DMS79 (cell line): ENCODE data around the gene GDF10.

Experiments
- DNase-seq: peaks from one replicate; lab custom pipeline; 2025; lab: John Stamatoyannopoulos, UW

Gene GDF10

DNA sequence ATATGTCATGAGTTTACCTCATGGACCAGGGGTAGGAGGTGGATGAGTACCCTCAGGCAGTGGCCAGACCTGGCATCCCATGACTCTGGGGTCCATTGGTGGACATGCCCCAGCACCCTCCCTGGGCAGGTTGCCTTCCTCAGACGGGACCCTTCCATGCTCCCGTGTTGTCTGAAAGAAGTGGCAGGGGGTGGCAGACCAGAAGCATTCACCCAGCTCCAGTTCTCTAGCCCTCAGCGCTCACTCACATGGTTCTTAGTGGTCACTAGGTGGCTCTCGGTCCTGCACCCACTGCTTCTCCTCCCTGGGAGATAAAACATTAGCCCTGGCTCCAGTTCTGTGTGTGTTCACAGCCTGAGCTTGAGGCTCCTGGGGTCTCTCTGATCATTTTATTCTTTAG is 54.2 kb downstream of the GDF10 start:
- DNase-seq: no peak

DNA sequence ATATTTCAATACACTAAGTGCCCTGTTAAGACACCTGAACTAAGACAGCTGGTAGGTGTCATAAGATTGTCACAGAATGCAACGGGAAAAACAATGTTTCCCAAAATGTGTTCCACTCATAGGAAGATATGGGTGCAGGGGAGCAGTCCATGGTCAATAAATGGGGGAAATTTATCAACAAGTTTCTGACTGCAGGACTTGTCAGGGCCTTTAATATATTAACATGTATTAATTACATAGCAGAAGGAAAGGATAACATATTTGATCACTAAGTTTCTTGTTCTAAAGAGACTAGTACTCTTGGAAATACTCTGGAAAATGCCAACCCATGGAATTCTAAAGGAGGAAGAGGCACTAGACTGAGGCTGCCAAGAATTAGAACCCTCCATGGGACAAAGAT is 54.9 kb downstream of the GDF10 start:
- no peak for DNase-seq

DNA sequence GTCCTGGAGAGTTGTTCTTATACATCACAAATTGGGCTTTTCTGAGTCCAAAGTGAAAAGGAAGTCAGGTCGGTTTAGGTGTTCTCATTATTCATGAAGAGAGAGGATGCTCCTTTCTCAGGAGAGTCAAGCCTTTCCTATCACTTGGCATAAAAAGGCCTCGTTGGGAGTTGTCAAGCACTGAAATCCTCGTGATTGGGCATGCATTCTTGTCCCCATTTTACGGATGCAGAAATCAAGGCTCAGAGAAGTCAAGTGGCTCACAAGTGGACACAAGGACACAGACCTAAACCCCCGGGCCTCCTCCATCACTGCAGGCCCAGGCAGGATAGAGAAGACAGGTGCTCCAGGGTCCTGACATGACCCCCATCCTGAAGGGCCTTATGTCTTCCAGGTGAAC is 56.7 kb downstream of the GDF10 start:
- no peak for DNase-seq

DNA sequence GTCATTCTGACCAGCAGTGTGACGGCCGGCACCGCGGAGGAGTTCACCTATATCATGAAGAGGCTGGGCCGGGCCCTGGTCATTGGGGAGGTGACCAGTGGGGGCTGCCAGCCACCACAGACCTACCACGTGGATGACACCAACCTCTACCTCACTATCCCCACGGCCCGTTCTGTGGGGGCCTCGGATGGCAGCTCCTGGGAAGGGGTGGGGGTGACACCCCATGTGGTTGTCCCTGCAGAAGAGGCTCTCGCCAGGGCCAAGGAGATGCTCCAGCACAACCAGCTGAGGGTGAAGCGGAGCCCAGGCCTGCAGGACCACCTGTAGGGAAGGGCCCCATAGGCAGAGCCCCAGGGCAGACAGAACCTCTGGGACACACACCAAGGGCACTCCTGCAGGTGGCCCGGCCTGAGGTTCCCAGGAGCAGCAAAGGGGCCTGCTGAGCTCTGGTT is 57.2 kb downstream of the GDF10 start:
- DNase-seq: no peak

DNA sequence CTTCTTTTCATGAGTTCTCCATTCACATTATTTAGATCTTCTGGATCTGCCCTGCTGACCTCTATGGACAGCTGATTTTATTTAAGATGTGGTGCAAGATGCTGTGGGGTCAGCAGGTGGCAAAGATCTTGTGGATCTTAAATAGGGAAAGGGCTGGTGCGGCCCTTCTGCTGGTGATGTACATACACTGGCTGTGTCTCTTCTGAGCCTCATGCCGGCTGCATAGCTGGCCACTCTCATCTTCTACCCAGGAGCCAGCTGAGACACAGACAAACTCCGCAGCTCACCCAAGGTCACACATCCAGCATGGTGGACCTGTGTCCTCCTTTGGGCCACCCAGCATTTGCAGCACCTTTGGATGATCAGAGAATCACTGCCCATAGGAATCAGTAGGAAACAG is 57.9 kb downstream of the GDF10 start:
- DNase-seq: no peak

DNA sequence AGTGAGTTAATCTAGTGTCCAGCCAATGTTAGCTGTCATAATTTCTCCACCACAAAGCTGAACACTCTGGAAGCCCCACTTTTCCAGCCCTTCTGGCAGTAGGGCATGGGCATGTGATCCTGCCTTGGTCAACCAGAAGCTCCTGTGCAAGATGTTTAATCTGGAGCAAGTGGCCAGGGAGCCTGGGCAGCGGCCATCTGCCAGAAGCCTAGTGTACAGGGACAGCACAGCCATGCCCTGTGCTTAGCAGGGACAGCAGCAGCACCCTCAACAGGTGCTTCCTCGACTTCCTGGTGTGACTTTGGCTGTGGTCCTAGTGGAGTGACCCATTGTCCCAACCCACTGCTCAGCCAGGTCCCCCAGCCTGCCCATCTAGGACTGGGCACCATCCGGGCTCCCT is 58.5 kb downstream of the GDF10 start:
- DNase-seq: no peak

DNA sequence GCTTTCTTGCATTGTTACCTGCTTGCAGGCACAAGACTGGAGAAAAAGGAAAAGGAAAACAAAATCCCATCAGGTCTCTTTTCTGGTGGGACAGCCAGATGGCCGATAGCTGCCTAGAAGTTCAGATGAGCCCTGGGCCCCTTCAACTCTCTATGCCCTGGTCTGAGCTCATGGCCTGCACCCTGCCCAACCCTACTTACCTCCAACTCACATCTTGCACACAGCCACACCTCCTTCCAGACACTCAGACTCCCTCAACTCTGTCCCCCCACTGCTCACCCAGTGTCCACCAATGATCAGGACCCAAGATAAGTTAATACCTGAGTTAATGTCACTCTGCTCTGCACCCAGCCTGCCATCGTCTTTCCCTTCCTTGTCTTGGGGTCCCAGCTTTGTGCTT is 59.1 kb downstream of the GDF10 start:
- DNase-seq: no peak

DNA sequence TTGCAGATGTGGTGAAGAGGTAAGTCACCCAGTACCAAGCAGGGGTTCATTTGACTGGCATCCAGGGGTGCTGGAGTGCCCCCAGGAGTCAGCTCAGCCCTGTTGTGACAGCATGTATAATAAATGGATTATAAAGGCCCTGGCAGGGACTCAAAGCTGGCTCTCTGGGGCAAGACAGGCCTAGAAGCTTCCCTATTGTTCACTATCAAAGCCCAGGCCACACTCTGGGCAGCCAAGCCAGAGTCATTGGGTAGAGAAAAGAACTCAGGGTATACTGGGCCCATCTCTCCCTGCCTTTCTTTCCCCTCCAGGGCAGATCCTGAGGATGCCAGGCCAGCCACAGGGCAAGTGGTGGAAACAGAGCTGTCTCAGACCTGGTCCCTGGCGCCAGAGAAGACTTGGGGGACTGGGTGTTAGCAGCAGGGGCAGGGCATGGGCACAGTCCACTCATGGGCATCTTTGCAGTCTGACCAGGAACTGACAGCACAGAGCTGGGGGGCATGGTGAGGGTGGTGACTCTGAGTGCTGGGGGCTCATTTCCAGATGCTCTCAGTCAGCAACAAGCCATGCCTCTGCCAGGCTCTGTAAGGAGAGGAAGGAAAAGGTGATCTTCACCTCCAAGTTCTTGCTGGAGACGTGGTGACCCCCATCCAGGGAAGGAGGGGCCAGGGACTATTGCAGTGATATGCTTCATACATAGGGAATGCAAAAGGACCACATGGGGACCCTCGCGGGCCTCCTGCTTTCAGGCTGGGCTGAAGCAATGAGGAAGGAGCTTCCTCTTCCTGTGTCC is 59.8 kb downstream of the GDF10 start:
- DNase-seq: no peak

DNA sequence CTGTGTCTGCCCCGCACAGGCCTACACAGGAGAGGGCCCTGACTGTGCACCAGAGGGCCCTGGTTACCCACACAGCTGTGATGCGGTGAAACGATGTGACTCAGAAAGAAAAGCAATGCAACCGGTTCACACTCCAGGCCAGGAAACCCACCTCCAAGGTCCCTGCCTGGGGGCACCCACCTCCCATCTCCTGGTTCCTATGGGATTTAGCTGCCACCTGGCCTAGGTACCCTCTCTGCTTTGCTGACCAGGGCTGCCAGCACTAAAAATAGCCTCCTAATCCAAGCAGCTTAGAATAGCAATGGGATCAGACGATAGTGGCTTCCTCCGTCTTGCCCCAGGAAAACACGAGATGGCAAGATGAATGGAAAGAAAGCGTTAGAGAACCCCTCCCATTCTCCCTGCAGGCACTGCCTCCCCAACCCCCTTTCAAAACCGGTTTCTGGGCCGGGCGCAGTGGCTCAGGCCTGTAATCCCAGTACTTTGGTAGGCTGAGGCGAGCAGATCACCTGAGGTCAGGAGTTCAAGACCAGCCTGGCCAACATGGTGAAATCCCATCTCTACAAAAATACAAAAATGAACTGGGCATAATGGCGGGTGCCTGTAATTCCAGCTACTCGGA is 60.5 kb downstream of the GDF10 start:
- no peak for DNase-seq

DNA sequence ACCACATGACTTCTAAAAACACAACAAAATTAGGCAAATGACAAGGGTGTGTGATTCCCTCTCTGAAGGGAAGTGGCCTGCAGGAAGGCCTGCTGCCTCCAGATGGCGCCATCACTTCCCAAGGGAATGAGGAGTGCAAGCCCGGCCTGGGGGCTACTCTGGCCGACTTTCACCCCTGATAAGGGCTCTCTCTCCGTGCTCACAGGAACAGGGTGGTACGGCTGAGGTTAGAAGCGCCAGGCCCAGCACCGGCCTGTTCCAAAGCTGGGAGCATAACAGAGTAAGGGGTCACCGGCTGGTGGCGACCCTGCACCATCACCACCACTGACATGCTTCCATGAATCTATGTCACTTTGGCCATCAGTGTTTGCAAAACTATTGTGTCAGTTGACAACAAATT is 61.3 kb downstream of the GDF10 start:
- DNase-seq: no peak

DNA sequence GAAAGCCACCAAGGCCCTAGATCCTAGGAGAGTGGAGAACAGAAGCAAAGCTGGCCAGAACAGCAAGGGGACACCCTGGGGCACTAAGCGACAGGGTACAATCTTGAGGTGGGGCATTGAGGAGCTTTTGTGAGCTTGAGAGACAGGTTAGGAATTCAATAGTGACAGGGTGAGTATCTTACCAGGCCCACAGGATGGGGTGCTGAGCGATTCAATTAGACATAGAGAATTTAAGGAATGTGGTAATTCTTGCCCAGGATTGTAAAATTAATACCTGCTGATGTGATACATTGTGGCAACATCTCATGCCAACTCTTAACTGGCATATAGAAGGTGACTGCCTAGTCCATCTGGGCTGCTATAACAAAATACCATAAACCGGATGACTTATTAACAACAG is 62.2 kb downstream of the GDF10 start:
- no peak for DNase-seq
